HEK293 (cell line): Measurements from ENCODE around the gene UBFD1.
"Not testable (repeated sequence)": the region's sequence is repeated elsewhere in the genome, so short reads cannot be mapped to it uniquely, and the experiment has no call there.

Source experiments
- CTCF ChIP-seq: fragments of 450-650 bp; formaldehyde crosslinking; IDR thresholded peaks from 2 replicates; pipeline ENCODE4 v1.5.1; 2016; ENCODE audit warnings: missing biosample characterization, missing genetic modification characterization
- IKZF3 ChIP-seq: fragments of 450-650 bp; IDR thresholded peaks from 2 replicates; pipeline ENCODE4 v1.5.0; 2018; ENCODE audit warnings: missing biosample characterization, mild to moderate bottlenecking, missing genetic modification characterization, moderate library complexity
- PRDM10 ChIP-seq: fragments of 450-650 bp; formaldehyde crosslinking; IDR thresholded peaks from 2 replicates; pipeline ENCODE4 v1.5.1; 2016; ENCODE audit warnings: missing biosample characterization, missing genetic modification characterization
- SCRT1 ChIP-seq: fragments of 450-650 bp; formaldehyde crosslinking; IDR thresholded peaks from 2 replicates; pipeline ENCODE4 v1.5.1; 2016; ENCODE audit warnings: missing biosample characterization, missing genetic modification characterization, borderline replicate concordance
- ZBTB17 ChIP-seq: fragments of 450-650 bp; formaldehyde crosslinking; IDR thresholded peaks from 2 replicates; pipeline ENCODE4 v1.5.1; 2016; ENCODE audit warnings: missing biosample characterization, missing genetic modification characterization
- ZBTB49 ChIP-seq: fragments of 450-650 bp; formaldehyde crosslinking; IDR thresholded peaks from 2 replicates; pipeline ENCODE4 v1.5.1; 2016; ENCODE audit warnings: missing biosample characterization, missing genetic modification characterization, low read depth
- ZNF24 ChIP-seq: fragments of 450-650 bp; formaldehyde crosslinking; IDR thresholded peaks from 2 replicates; pipeline ENCODE4 v1.5.1; 2016; ENCODE audit warnings: missing biosample characterization, missing genetic modification characterization
- ZNF335 ChIP-seq: fragments of 450-650 bp; formaldehyde crosslinking; conservative IDR thresholded peaks from 2 replicates; pipeline ENCODE4 v1.5.1; 2016; ENCODE audit warnings: missing biosample characterization, missing genetic modification characterization
- ZNF398 ChIP-seq: fragments of 450-650 bp; formaldehyde crosslinking; IDR thresholded peaks from 2 replicates; pipeline ENCODE4 v1.5.1; 2017; ENCODE audit warnings: missing biosample characterization, missing genetic modification characterization
- ZNF449 ChIP-seq: fragments of 450-650 bp; formaldehyde crosslinking; IDR thresholded peaks from 2 replicates; pipeline ENCODE4 v1.5.1; 2017; ENCODE audit warnings: missing biosample characterization, mild to moderate bottlenecking, missing genetic modification characterization, moderate library complexity
- ZNF639 ChIP-seq: fragments of 450-650 bp; formaldehyde crosslinking; IDR thresholded peaks from 2 replicates; pipeline ENCODE4 v1.5.1; 2016; ENCODE audit warnings: missing biosample characterization, missing genetic modification characterization
- ZNF776 ChIP-seq: fragments of 450-650 bp; formaldehyde crosslinking; IDR thresholded peaks from 2 replicates; pipeline ENCODE4 v1.5.0; 2017; ENCODE audit warnings: missing biosample characterization, missing genetic modification characterization, borderline replicate concordance

- not testable (repeated sequence) for TF ChIP-seq ZNF639 (tag by site-specific recombination); ZBTB17; CTCF (tag by site-specific recombination); ZNF335; ZNF24 (tag by site-specific recombination); ZNF776 (tag by site-specific recombination); ZBTB49 (tag by site-specific recombination); ZNF398 (tag by site-specific recombination); ZNF449 (tag by site-specific recombination); PRDM10 (tag by site-specific recombination); SCRT1 (tag by site-specific recombination); IKZF3 (tag by site-specific recombination)
These were observed 16.7 kb upstream of the UBFD1 start for GRCh38 chr16:23540817-23541178.
